DOHH2 (cell line): ENCODE results near the gene BBX.

Experiments used
- H3F3A ChIP-seq: fragments of 200-600 bp; sonication (generic), shearing (Covaris generic); 2 replicates; pipeline ENCODE4 v1.6.0; 2016; ENCODE audit warnings: antibody characterized with exemption, mild to moderate bottlenecking; ENCODE audit not compliant: control insufficient read depth, insufficient read depth
- H3K27ac ChIP-seq: fragments of 200-600 bp; sonication (generic); 2 replicates; pipeline ENCODE4 v1.5.1; 2014; ENCODE audit warnings: low read depth, mild to moderate bottlenecking, low read length, moderate library complexity
- H3K27me3 ChIP-seq: fragments of 200-600 bp; sonication (generic); 2 replicates; pipeline ENCODE4 v1.6.1; 2014; ENCODE audit warnings: mild to moderate bottlenecking, low read length, mixed read lengths; ENCODE audit not compliant: control insufficient read depth
- H3K36me3 ChIP-seq: fragments of 200-600 bp; sonication (generic); 2 replicates; pipeline ENCODE4 v1.6.1; 2014; ENCODE audit warnings: mild to moderate bottlenecking, low read length, moderate library complexity, mixed read lengths; ENCODE audit not compliant: control insufficient read depth
- H3K4me1 ChIP-seq: fragments of 200-600 bp; sonication (generic); 2 replicates; pipeline ENCODE4 v1.6.1; 2014; ENCODE audit warnings: mild to moderate bottlenecking, low read length, mixed read lengths; ENCODE audit not compliant: control insufficient read depth
- H3K4me2 ChIP-seq: fragments of 200-600 bp; sonication (generic); 2 replicates; pipeline ENCODE4 v1.6.0; 2014; ENCODE audit warnings: mild to moderate bottlenecking, low read length, moderate library complexity
- H3K4me3 ChIP-seq: fragments of 200-600 bp; sonication (generic); 2 replicates; pipeline ENCODE4 v1.5.1; 2014; ENCODE audit warnings: mild to moderate bottlenecking, low read length, mixed read lengths
- H3K79me2 ChIP-seq: fragments of 200-600 bp; sonication (generic); 2 replicates; pipeline ENCODE4 v1.6.1; 2014; ENCODE audit warnings: mild to moderate bottlenecking, low read length, mixed read lengths; ENCODE audit not compliant: control insufficient read depth
- H3K9me2 ChIP-seq: fragments of 200-600 bp; sonication (generic); replicated peaks from 2 replicates; pipeline ENCODE4 v1.6.1; 2014; ENCODE audit warnings: mild to moderate bottlenecking, low read length, mixed read lengths; ENCODE audit not compliant: control insufficient read depth
- H3K9me3 ChIP-seq: fragments of 200-600 bp; sonication (generic); 2 replicates; pipeline ENCODE4 v1.6.1; 2014; ENCODE audit warnings: antibody characterized with exemption, low read length, mixed read lengths; ENCODE audit not compliant: control insufficient read depth, insufficient read depth
- H4K20me1 ChIP-seq: fragments of 200-600 bp; sonication (generic); 2 replicates; pipeline ENCODE4 v1.6.0; 2014; ENCODE audit warnings: low read depth, mild to moderate bottlenecking, antibody characterized with exemption, low read length, moderate library complexity; ENCODE audit not compliant: control insufficient read depth, insufficient read depth
- CTCF ChIP-seq: fragments of 200-600 bp; sonication (generic); IDR thresholded peaks from one replicate; pipeline ENCODE4 v1.5.1; 2014; ENCODE audit warnings: antibody characterized with exemption, mild to moderate bottlenecking, low read depth, low read length; ENCODE audit not compliant: poor library complexity, severe bottlenecking
- EZH2phosphoT487 ChIP-seq: fragments of 200-600 bp; sonication (generic); IDR thresholded peaks from 2 replicates; pipeline ENCODE4 v1.6.1; 2017; ENCODE audit warnings: borderline replicate concordance, mild to moderate bottlenecking, antibody characterized with exemption, low read length, moderate library complexity, mixed read lengths

Gene BBX

GRCh38 chr3:107684431-107684925 is 161.7 kb downstream of the BBX start:
- H3K4me2 ChIP-seq, result no peak overlapping the region
- H3K9me3 ChIP-seq, result no peaks in the 10 kb centered on the region
- no peaks in the 10 kb centered on the region for H3K9me2 ChIP-seq
- H3K27ac ChIP-seq, result no peak overlapping the region
- no peaks in the 10 kb centered on the region for H3K27me3 ChIP-seq
- TF ChIP-seq CTCF, result no peak
- TF ChIP-seq EZH2phosphoT487, result no peak
- H3K36me3 ChIP-seq, result no peaks in the 10 kb centered on the region
- H3K4me3 ChIP-seq, result no peak overlapping the region
- H4K20me1 ChIP-seq, result no peaks in the 10 kb centered on the region
- H3K79me2 ChIP-seq, result no peaks in the 10 kb centered on the region
- H3K4me1 ChIP-seq, result peaks cover 3% of the 10 kb centered on the region; the same call in 1 of the 2 replicates
- no peaks in the 10 kb centered on the region for H3F3A ChIP-seq

- Histone ChIP-seq H3K27me3 (no peaks in the 10 kb centered on the region), H4K20me1 (no peaks in the 10 kb centered on the region), H3K36me3 (no peaks in the 10 kb centered on the region), H3K79me2 (no peaks in the 10 kb centered on the region), H3K4me1 (no peaks in the 10 kb centered on the region), H3K9me3 (no peaks in the 10 kb centered on the region), H3K4me2 (no peak overlapping the region), H3K4me3 (no peak overlapping the region), H3F3A (peaks cover 6% of the 10 kb centered on the region; the same call in 1 of the 2 replicates), H3K9me2 (no peaks in the 10 kb centered on the region), H3K27ac (no peak overlapping the region)
- no peak for TF ChIP-seq CTCF
- TF ChIP-seq EZH2phosphoT487, result no peak
Observed at GRCh38 chr3:107685383-107685782, 162.6 kb downstream of the BBX start.

GRCh38 chr3:107687056-107687581 is 164.4 kb downstream of the BBX start:
- TF ChIP-seq CTCF (no peak), EZH2phosphoT487 (no peak)
- Histone ChIP-seq H3K79me2 (peaks cover 4% of the 10 kb centered on the region), H3K4me2 (no peak overlapping the region), H3K27ac (no peak overlapping the region), H3K36me3 (no peaks in the 10 kb centered on the region), H3K27me3 (no peaks in the 10 kb centered on the region), H3K9me2 (no peaks in the 10 kb centered on the region), H3K9me3 (no peaks in the 10 kb centered on the region), H3K4me3 (no peak overlapping the region), H3F3A (peaks cover 6% of the 10 kb centered on the region; the same call in 1 of the 2 replicates), H4K20me1 (no peaks in the 10 kb centered on the region), H3K4me1 (no peaks in the 10 kb centered on the region)
